ENCODE measurements around the gene MYH11.

DNA sequence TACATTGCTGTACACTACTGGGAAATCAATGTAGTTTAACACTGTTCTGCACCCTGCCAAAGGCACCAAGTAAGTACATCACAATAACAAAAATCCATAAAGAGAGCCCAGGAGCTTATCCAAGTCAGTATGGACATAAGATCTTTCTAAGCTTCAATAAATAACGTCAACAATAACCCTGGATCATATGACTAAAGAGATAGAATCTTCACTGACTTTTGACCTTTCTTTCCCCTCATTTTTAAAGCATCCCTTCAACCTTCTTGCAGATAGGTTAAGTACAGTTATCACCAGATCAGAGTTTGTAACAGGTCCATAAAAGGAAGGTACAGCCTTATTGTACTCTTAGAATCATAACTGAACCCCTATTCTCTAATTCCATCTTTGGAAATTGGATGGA lies 29.2 kb upstream of the MYH11 start:
- TF ChIP-seq, protein P1, sequence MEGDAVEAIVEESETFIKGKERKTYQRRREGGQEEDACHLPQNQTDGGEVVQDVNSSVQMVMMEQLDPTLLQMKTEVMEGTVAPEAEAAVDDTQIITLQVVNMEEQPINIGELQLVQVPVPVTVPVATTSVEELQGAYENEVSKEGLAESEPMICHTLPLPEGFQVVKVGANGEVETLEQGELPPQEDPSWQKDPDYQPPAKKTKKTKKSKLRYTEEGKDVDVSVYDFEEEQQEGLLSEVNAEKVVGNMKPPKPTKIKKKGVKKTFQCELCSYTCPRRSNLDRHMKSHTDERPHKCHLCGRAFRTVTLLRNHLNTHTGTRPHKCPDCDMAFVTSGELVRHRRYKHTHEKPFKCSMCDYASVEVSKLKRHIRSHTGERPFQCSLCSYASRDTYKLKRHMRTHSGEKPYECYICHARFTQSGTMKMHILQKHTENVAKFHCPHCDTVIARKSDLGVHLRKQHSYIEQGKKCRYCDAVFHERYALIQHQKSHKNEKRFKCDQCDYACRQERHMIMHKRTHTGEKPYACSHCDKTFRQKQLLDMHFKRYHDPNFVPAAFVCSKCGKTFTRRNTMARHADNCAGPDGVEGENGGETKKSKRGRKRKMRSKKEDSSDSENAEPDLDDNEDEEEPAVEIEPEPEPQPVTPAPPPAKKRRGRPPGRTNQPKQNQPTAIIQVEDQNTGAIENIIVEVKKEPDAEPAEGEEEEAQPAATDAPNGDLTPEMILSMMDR (IDR thresholded peaks at IDR 0.05), result no peak
- no peak for TF ChIP-seq POLR2AphosphoS5 (IDR thresholded peaks at IDR 0.05)
- TF ChIP-seq POLR2A (IDR thresholded peaks at IDR 0.05), result no peak

Measured in prostate gland (tissue), 2 donors.